ENCODE data around the gene SCN4B.

DNA sequence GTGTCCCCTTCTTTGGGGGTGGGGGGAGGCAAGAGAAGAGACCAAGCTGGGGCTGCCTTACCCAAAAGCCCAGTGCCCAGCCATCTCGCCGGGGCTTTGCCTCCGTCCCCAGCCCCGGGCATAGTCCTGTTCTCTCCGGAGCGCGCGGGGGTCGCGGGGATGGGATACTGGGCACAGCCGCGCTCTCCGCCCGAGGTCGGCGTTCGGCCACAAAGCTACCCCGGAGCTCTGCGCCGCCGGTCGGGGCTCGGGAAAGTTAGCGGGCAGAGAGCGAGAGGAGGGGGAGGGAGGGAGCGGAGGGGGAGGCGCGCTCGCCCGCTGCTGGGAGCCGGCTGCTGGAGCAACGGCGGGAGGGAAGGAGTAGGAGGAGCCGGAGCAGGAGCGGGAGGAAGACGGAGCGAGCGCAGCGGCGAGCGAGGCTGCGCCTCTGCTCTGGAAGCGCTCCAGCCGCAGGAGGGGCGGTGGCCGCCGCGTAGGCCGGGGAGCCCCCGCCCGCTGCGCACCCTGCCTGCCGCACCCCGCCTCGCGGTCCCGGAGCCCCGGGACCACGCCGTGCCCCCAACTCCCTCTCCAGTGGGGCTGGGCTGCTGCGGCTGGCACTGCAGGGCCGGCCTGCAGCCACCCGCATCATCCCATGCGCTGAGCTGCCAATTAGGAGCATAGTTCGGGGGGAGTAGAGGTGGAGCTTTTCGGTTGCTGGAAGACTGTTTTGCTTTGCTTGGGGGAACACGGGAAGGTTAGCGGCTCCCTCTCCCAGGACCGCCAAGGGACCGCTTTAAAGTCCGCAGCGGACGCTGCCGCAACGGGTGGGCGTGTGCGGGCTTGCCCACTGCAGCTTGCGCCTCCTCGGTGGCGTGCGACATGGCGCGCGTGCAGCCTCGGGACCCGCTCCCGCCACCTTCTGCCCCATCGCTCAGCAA lies at the start of gene SCN4B:
- TF ChIP-seq, protein P1, sequence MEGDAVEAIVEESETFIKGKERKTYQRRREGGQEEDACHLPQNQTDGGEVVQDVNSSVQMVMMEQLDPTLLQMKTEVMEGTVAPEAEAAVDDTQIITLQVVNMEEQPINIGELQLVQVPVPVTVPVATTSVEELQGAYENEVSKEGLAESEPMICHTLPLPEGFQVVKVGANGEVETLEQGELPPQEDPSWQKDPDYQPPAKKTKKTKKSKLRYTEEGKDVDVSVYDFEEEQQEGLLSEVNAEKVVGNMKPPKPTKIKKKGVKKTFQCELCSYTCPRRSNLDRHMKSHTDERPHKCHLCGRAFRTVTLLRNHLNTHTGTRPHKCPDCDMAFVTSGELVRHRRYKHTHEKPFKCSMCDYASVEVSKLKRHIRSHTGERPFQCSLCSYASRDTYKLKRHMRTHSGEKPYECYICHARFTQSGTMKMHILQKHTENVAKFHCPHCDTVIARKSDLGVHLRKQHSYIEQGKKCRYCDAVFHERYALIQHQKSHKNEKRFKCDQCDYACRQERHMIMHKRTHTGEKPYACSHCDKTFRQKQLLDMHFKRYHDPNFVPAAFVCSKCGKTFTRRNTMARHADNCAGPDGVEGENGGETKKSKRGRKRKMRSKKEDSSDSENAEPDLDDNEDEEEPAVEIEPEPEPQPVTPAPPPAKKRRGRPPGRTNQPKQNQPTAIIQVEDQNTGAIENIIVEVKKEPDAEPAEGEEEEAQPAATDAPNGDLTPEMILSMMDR (conservative IDR thresholded peaks at IDR 0.05): no peak
- TF ChIP-seq EZH2 (IDR thresholded peaks at IDR 0.05; ENCODE audit: low read depth): no peak

Data from PC-9 (cell line).